K562 (cell line): ENCODE results near the gene CTNNA3. TPM values are rescaled to one million over a fixed set of nuclear protein-coding genes. Genes with fewer than 3 reads are reported as not detected.

Experiments
- ATAC-seq: fragments of 200-7000 bp; cut with Tn5 transposase; 3 replicates; pipeline ENCODE4 v1.9.1; 2020; ENCODE audit warnings: moderate library complexity
- BruUV-seq: library from RNA; stranded (reverse); fragments of 400-500 nt; replicated peaks from 2 replicates; lab custom pipeline; 2021; lab: Mats Ljungman, UMichigan
- CTCF ChIA-PET: fragments of 300-600 bp; formaldehyde crosslinking; extraction: SDS; loops from one replicate; lab custom pipeline; 2021; ENCODE audit warnings: low intra/inter-chr PET ratio; lab: Yijun Ruan, JAX
- POLR2A ChIA-PET: fragments of 300-600, 350-650 bp; sonication (Branson Sonifier 250); formaldehyde crosslinking; extraction: SDS; loops from one replicate; lab custom pipeline; 2021; ENCODE audit warnings: antibody characterized with exemption, inconsistent platforms; lab: Yijun Ruan, JAX
- DNase-seq, 4 experiments: peaks; one replicate each; pipeline versions ENCODE4 v3.0.0 to v3.0.0-alpha.2; 2011 to 2018; ENCODE audit warnings: low spot score in 3 of 4, mixed read lengths in 3 of 4; ENCODE audit errors: extremely low read depth in 1 of 4
- FAIRE-seq: peaks from 2 replicates; lab custom pipeline; 2011; peaks lifted over from hg19 to GRCh38; lab: Jason Lieb, UNC
- H2AFZ ChIP-seq: 2 replicates; pipeline ENCODE4 v1.6.0; 2011; ENCODE audit warnings: low read depth, low read length, control low read depth, inconsistent platforms
- H3K27ac ChIP-seq: fragments of 200-600 bp; 3 replicates; pipeline ENCODE4 v1.8.0; 2011; ENCODE audit warnings: low read depth, mild to moderate bottlenecking, control low read depth, inconsistent platforms, low read length, moderate library complexity, mixed read lengths; ENCODE audit errors: extremely low read depth
- H3K27me3 ChIP-seq, 2 experiments: fragments of 300-600 bp in 1 of 2; 2 replicates in 1 of 2; 3 replicates in 1 of 2; pipeline versions ENCODE4 v1.6.0 to v1.8.0; 2011; ENCODE audit warnings: inconsistent platforms in 2 of 2, low read length in 2 of 2, mild to moderate bottlenecking in 1 of 2, mixed read lengths in 1 of 2, moderate library complexity in 1 of 2; ENCODE audit not compliant: control insufficient read depth in 2 of 2, insufficient read depth in 2 of 2
- H3K36me3 ChIP-seq: fragments of 300-600 bp; 3 replicates; pipeline ENCODE4 v1.8.0; 2011; ENCODE audit warnings: mild to moderate bottlenecking, low read length, inconsistent platforms; ENCODE audit not compliant: control insufficient read depth, insufficient read depth
- H3K4me1 ChIP-seq, 2 experiments: fragments of 200-600 bp in 1 of 2; replicated peaks in 1 of 2; 2 replicates in 1 of 2; 3 replicates in 1 of 2; pipeline versions ENCODE4 v1.5.1 to v1.8.0; 2011; ENCODE audit warnings: inconsistent platforms in 2 of 2, low read length in 2 of 2, mild to moderate bottlenecking in 1 of 2, mixed read lengths in 1 of 2, moderate library complexity in 1 of 2; ENCODE audit not compliant: control insufficient read depth in 2 of 2, insufficient read depth in 2 of 2
- H3K4me2 ChIP-seq: 2 replicates; pipeline ENCODE4 v1.6.1; 2011; ENCODE audit warnings: low read length, control low read depth, inconsistent platforms, mixed read lengths; ENCODE audit not compliant: insufficient read depth
- H3K4me3 ChIP-seq: fragments of 200-600 bp; sonication (generic), shearing (Covaris generic); 2 replicates; pipeline ENCODE4 v1.5.1; 2016; ENCODE audit warnings: control low read depth, inconsistent platforms
- H3K79me2 ChIP-seq: fragments of 200-600 bp; 3 replicates; pipeline ENCODE4 v1.8.0; 2011; ENCODE audit warnings: low read length, inconsistent platforms; ENCODE audit not compliant: control insufficient read depth, insufficient read depth
- H3K9ac ChIP-seq, 2 experiments: 2 replicates each; pipeline versions ENCODE4 v1.6.0 to v1.6.1; 2011; ENCODE audit warnings: low read depth in 2 of 2, low read length in 2 of 2, control low read depth in 1 of 2, inconsistent platforms in 1 of 2, mild to moderate bottlenecking in 1 of 2, mixed read lengths in 1 of 2; ENCODE audit not compliant: insufficient read depth in 1 of 2
- H3K9me1 ChIP-seq: one replicate; pipeline ENCODE4 v1.6.0; 2011; ENCODE audit warnings: inconsistent platforms, mild to moderate bottlenecking, low read length, moderate library complexity; ENCODE audit not compliant: control insufficient read depth, insufficient read depth
- H3K9me3 ChIP-seq: replicated peaks from 2 replicates; pipeline ENCODE4 v1.5.1; 2011; ENCODE audit warnings: low read depth, low read length, inconsistent platforms; ENCODE audit not compliant: control insufficient read depth, insufficient read depth
- H4K20me1 ChIP-seq: replicated peaks from 2 replicates; pipeline ENCODE4 v1.6.1; 2011; ENCODE audit warnings: low read length, inconsistent platforms, mixed read lengths; ENCODE audit not compliant: control insufficient read depth, insufficient read depth
- GMEB1 ChIP-seq: fragments of 250-450 bp; sonication (Bioruptor Pico); IDR thresholded peaks from 2 replicates; pipeline ENCODE4 v1.4.0; 2020; ENCODE audit warnings: mild to moderate bottlenecking
- MAFF ChIP-seq: IDR thresholded peaks from 2 replicates; pipeline ENCODE4 v1.6.1; 2012; ENCODE audit warnings: low read length, improper control_type of control experiment
- NCOA6 ChIP-seq: fragments of 450-650 bp; IDR thresholded peaks from 2 replicates; pipeline ENCODE4 v1.6.1; 2017; ENCODE audit warnings: mild to moderate bottlenecking
- POLR2A ChIP-seq: fragments of 450-650 bp; conservative IDR thresholded peaks from 2 replicates; pipeline ENCODE4 v1.6.1; 2016
- PYGO2 ChIP-seq: fragments of 450-650 bp; IDR thresholded peaks from 2 replicates; pipeline ENCODE4 v1.6.1; 2016; ENCODE audit warnings: mild to moderate bottlenecking, missing genetic modification characterization, moderate library complexity, missing compliant biosample characterization
- RREB1 ChIP-seq: fragments of 250-450 bp; sonication (Bioruptor Pico); IDR thresholded peaks from 2 replicates; pipeline ENCODE4 v1.4.0; 2020
- ZKSCAN1 ChIP-seq: fragments of 150-350 bp; IDR thresholded peaks from 2 replicates; pipeline ENCODE4 v1.6.1; 2016; ENCODE audit warnings: low read depth, low read length
- ZNF316 ChIP-seq: fragments of 450-650 bp; IDR thresholded peaks from 2 replicates; pipeline ENCODE4 v1.6.1; 2016
- in situ Hi-C: fragments of 300-500 bp; cut with MboI; formaldehyde crosslinking; loops from 4 replicates; pipeline ENCODE4 v1.15.0; 2018; ENCODE audit warnings: inconsistent platforms, mixed read lengths
- intact Hi-C: fragments of 100-400 bp; cut with micrococcal nuclease; formaldehyde crosslinking; loops from 2 replicates; pipeline ENCODE4 v1.14.2; 2022
- polyA plus RNA-seq, 8 experiments: library from polyadenylated mRNA; depleted of rRNA in 4 of 8; stranded (reverse) in 5 of 8; unstranded in 3 of 8; fragments of >200 nt; fragmentation: Nextera tagmentation in 2 of 8; fragmentation: Illumina TruSeq in 1 of 8; extraction: Ambion mirVana in 2 of 8; extraction: Trizol in 1 of 8; gene quantifications; 2 replicates each; pipeline versions ENCODE4 v1.2.1 to v1.2.3, GENCODE V29; 2011 to 2014; ENCODE audit warnings: inconsistent platforms in 1 of 8, missing spikeins in 1 of 8
- total RNA-seq, 7 experiments: library from RNA; depleted of rRNA in 6 of 7; stranded (reverse); fragments of >200 nt in 6 of 7; fragmentation: Illumina TruSeq in 2 of 7; extraction: Trizol in 2 of 7; gene quantifications; 2 replicates each; pipeline versions ENCODE4 v1.2.1 to v1.2.3, GENCODE V29; 2011 to 2021; ENCODE audit warnings: low replicate concordance in 1 of 7

CTNNA3 gene
- total and polyA plus RNA-seq, 9 of the 15 experiments (the other 6 are each of a cell fraction or from before 2014, with no cell fraction given) = 0.04 TPM; not detected in 8

- CTCF ChIA-PET = no interaction called here
- no peak for FAIRE-seq
These were observed 1491.2 kb downstream of the CTNNA3 start for GRCh38 chr10:66204838-66205237.

More at GRCh38 chr10:66204838-66205237, 1491.2 kb downstream of the CTNNA3 start:
- intact Hi-C loops = no loop called here
- no peak overlapping the region for H2AFZ ChIP-seq
- TF ChIP-seq MAFF (0 out of 2 replicates have a peak, but pooled peaks have one; percentile 9), PYGO2 (no peak), GMEB1 (CRISPR knock-in tag) (no peak), ZNF316 (0 out of 2 replicates have a peak, but pooled peaks have one; percentile 22), NCOA6 (no peak), POLR2A (no peak), RREB1 (CRISPR knock-in tag) (no peak), ZKSCAN1 (no peak)
- TF ChIP-seq, all 486 proteins: peak for 2
- no peaks in the 10 kb centered on the region for H3K36me3 ChIP-seq
- BruUV-seq = no TSS peak
- no peaks in the 10 kb centered on the region for H4K20me1 ChIP-seq
- DNase-seq (no peak), ATAC-seq (no peak)
- H3K4me2 ChIP-seq = no peak overlapping the region
- H3K27ac ChIP-seq = no peak overlapping the region
- no peaks in the 10 kb centered on the region for H3K9me1 ChIP-seq
- H3K79me2 ChIP-seq = no peaks in the 10 kb centered on the region
- no peaks in the 10 kb centered on the region for H3K4me1 ChIP-seq
- H3K9me3 ChIP-seq = no peaks in the 10 kb centered on the region; the same call in 1 of the 2 replicates
- no peak overlapping the region for H3K9ac ChIP-seq
- no peaks in the 10 kb centered on the region for H3K27me3 ChIP-seq
- in situ Hi-C loops = no loop called here
- POLR2A ChIA-PET = no interaction called here
- H3K4me3 ChIP-seq = no peak overlapping the region
